Measurements from ENCODE around the gene TUFM. TPM values are rescaled to one million over a fixed set of nuclear protein-coding genes. Genes with fewer than 3 reads are reported as not detected.
"Not testable (repeated sequence)": the region's sequence is repeated elsewhere in the genome, so short reads cannot be mapped to it uniquely, and the experiment has no call there.

The TUFM gene
- total RNA-seq, 1 donor from 2014 or later = 144 TPM

DNA sequence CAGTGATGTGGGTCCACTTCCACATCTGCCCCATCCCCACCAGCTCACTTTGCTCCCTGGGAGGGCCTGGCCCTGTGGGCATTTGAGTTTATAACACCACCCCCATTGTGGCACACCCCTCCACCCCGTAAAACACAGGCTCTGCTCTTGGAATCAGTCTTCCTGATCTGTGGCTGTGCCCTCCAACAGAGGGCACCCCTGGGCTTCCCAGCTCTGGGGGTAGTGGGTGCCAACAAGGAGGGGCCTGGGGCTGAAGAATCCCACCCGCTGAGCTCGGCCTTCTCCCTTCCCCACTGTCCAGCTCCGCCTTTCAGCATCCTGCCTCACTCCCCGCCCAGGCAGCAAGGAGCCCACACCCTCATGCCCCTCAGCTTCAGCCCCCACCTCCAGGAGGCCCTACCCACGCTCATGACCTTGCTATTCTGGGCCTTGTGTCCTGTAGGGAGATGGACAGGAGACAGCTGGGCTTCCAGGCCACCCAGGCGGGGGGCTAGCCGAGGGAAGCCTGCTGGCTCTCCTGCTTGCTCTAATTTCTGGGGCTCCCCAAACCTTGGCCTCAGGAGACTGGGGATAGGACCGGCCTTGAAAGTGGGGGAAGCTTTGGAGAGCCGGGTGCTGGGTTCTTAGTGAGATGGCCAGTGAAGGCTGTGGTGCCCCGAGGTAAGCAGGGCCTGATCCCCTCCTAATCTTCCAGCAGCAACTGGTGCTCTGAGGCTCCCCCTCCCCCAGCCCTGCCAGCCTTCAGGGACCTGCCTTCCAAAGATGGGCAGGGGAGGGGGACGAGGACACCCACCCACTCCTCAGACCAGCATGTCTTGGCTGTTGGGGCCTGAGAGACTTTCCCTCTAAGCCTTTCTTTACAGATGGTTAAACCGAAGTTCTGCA, 29.2 kb upstream of the TUFM start:
- DNase-seq (ENCODE audit: low read depth) = peak; percentile 97

DNA sequence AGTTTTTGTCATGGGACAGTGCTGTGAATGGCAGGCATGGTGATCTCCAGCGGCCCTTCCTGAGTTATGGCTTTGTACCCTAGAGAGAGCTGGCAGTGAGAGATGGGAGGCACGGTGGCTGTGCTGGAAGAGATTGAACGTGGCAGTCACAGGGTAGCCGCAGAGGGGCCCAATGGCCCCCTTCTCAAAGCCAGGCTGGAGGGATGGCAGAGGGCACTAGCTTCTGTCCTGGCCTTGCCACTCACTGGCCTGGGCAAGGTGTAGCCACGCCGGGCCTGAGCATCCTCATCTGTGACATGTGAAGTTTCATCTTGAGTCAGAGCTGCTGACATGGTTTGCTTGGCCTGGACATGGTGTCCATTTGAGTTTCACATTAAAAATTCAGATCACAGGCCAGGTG, 28.3 kb upstream of the TUFM start:
- DNase-seq (ENCODE audit: low read depth) = no peak

GRCh38 chr16:28873543-28874201, 27.5 kb upstream of the TUFM start:
- peak; percentile 18 for DNase-seq (ENCODE audit: low read depth)

DNA sequence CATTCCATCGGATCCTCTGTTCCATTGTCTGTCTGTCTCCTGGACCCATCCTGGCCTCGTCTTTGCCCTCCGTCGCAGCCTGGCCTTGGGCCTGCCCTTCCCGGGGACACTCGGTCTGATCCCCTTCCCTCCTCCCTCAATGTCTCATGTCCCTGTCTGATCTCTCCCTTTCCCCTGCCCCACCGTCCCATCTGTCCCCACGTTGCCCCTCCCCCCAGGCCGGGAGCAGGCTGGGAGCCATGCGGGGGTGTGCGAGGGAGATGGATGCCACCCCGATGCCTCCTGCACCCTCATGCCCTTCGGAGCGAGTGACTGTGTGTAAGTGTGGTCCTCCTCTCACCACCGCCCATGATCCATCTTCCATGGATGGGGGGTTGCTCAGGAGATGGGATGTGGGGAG, 26.8 kb upstream of the TUFM start:
- no peak for DNase-seq (ENCODE audit: low read depth)

DNA sequence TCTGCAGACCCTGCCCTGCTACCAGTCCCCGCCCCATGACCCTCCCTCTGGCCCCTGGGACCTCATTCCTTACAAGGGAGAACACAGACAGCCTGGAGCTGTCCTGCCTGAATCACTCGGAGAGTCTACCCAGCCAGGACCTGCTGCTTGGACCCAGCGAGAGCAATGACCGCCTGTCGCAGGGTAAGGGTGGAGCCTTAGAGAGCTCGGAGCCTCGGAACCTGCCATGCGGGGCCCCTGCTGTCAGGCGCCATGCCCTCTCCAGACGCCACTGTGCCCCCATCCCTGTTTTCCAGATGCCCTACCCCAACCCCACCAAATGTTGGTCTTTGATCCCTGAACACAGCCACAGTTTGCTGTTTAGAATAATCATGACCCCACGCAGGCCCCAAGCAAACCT, 23.1 kb upstream of the TUFM start:
- no peak for DNase-seq (ENCODE audit: low read depth)

GRCh38 chr16:28867646-28868045, 21.5 kb upstream of the TUFM start:
- DNase-seq (ENCODE audit: low read depth) = not testable (repeated sequence)

DNA sequence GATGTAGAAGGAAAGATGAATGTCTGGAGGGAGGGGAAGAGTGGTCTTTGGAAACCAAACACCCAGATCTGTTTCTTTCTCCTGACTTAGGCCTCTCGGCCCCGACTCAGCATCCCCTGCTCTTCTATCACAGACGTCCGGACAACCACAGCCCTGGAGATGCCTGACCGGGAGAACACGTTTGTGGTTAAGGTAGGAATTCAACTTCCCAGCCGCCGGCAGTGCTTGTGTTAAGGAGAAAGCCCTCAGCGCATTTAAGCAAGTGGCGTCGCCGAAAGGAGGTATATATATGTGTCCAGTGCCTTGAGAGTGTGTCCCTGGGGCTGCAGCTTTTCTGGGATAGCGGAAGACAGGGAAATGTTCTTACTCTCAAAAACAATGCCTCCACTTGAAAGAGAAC, 21.1 kb upstream of the TUFM start:
- no peak for DNase-seq (ENCODE audit: low read depth)

DNA sequence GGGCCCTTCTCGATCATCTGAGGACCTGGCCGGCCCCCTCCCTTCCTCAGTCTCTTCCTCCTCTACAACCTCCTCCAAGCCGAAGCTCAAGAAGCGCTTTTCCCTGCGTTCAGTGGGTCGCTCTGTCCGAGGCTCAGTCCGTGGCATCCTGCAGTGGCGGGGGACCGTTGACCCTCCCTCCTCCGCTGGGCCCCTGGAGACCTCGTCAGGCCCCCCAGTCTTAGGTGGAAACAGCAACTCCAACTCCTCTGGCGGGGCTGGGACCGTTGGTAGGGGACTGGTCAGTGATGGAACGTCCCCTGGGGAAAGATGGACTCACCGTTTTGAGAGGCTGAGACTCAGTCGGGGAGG, 20.3 kb upstream of the TUFM start:
- DNase-seq (ENCODE audit: low read depth) = no peak

GRCh38 chr16:28865722-28866453, 19.7 kb upstream of the TUFM start:
- DNase-seq (ENCODE audit: low read depth) = no peak

DNA sequence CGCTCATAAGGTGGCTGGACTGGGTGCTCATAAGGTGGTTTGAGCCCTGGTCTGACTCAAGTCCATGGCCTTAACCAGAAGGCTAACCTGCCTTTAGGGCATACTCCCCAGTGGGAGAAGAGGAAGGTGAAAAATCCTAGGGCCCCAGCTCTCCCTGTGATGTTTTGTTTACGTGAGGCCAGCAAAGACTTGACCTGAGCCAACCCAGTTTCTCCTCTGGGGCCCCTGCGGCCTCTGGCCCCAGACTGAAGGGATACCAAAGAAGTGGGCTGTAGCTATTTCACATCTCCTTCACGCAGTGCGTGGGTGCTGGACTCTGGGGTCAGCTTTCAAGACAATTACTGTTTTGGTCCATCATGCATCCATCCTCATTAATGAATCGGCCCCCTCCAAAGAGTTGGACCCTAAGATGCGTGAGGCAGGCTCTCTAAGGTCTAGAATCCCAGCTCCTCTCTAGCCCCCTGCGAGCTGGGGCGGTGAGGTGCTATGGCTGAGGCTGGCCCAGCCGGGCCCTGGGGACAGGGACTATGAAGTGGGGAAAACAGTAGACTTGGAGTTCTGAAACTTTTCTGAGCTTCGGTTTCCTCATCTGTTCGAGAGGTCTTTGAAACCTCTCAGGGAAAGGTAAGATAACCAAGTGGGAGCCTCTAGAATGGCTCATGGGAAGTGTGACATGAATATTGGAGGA, 19.0 kb upstream of the TUFM start:
- no peak for DNase-seq (ENCODE audit: low read depth)

- peak; percentile 41 for DNase-seq (ENCODE audit: low read depth)
Measured at GRCh38 chr16:28863929-28864793, 18.0 kb upstream of the TUFM start.

DNA sequence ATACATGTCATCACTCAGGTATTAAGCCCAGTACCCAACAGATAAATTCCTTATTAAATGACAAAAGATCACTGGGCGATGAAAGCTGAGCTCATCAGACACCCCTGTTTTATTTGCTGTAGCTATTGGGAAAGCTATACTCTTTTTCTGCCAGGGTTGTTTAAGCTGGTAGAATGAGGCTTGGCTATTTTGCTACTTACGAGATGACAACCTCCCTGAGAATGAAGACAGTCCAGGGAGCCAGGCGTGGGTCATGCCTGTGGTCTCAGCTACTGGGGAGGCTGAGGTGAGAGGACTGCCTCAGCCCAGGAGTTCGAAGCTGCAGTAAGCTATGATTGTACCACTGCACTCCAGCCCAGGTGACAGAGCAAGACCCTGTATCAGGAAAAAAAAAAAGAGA, 13.2 kb upstream of the TUFM start:
- peak; percentile 3 for DNase-seq (ENCODE audit: low read depth)

DNA sequence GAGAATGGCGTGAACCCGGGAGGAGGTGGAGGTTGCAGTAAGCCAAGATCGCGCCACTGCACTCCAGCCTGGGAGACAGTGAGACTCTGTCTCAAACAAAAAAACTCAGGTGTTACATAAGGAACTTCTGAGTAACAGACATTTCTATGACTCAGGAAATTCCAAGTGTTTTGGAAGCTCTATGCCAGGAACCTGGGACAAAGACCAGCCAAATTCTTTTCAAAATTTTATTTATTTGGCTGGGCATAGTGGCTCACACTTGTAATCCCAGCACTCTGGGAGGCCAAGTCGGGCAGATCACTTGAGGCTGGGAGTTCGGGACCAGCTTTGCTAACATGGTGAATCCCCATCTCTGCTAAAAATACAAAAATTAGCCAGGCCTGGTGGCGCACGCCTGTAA, 12.3 kb upstream of the TUFM start:
- no peak for DNase-seq (ENCODE audit: low read depth)

DNA sequence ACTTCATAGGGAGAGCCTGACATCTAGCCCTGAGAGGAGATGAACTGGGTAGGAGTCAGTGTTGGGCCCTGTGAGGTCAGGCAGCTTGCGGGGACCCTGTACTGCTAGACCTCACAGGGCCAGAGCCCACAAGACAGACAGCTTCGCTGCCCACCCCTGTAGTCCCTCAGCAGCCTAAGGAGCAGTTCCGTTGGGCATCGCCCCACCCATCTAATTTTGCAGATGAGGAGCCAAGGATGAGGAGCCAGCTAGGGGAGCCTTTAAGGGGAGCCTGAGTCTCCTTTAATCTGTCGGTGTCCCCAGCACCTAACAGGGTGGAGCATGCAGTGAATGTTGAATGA, 755 bp upstream of the TUFM start:
- no peak for DNase-seq (ENCODE audit: low read depth)

GRCh38 chr16:28845761-28846079, 428 bp downstream of the TUFM start:
- DNase-seq (ENCODE audit: low read depth) = no peak

DNA sequence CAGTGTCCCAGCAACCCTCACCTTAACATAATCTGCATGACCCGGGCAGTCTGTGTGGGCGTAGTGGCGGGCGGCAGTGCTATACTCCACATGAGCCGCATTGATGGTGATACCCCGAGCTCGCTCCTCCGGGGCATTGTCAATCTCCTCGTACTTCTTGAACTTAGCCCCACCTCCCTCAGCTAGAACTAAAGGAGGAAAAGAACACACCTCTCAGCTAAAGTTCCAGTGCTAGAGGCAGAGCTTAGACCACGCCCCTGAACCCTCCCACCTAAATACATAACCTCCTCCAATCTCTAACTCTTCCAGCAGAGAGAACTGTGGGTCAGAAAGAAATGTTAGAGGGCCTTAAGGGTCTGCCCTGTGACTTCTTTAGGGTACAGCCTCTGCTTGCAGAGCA, 855 bp downstream of the TUFM start:
- DNase-seq (ENCODE audit: low read depth) = peak; percentile 15

DNA sequence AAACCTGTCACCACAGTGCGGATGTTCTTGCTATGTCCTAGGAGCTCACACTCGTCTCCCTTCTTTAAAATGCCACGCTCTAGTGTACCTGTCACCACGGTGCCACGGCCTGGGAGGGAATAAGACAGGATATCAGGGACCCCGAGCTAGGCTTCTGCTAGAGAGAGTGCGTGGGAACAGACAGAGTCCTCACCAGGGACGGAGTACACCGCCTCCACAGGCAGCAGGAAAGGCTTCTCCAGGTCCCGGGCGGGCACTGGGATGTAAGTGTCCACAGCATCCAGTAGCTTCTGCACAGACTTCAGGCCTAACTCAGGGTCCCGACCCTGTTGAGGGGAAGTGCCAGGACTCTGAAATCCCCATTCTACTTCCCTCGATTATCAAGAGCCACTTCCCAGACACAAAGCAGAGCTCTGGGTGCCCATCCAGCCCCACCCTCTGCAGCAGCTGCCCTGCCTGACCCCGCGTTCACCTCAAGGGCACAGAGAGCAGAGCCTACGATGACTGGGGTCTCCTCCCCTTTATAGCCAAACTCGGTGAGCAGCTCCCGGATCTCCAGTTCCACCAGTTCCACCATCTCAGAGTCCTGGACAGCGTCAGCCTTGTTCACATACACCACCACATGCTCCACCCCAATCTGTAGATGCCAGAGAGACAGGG, 1.8 kb downstream of the TUFM start:
- DNase-seq (ENCODE audit: low read depth) = no peak

DNA sequence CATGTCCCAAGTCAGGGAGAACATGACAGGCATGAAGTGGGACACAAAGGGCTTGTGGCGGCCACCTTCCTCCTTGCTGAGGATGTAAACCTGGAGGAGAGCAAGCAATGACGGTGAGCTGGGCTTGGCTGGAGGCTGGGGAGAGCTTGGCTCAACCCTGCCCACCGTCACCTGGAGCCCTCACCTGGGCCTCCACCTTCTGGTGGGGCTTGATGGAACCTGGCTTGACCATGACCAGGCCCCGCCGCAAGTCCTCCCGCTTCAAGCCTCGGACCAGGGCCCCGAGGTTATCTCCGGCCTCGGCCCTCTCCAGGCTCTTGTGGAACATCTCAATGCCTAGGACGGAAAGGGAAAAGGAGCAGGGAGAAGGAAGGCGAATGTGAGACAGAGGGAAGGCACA, 2.4 kb downstream of the TUFM start:
- DNase-seq (ENCODE audit: low read depth) = no peak

- no peak for DNase-seq (ENCODE audit: low read depth)
Measured at GRCh38 chr16:28842696-28843095, 3.5 kb downstream of the TUFM start.

DNA sequence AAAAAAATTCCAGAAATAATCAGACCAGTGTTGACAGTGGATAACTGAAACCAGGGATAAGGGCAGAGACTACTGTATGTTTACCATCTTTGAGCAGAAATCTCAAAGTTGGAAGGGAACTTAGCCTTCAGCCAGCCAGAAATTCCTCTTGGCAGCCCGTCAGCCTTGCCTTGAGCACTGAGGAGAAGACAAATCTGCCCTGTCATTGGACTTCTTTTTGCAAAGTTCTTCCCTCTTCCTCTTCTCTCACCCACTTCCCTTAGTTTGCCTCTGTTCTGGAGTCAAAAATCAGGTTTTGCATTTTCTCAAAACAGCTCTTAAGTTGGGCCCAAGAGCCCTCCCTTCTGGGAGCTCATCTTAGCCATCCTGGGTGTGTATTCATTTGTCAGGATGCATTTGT, 6.2 kb downstream of the TUFM start:
- DNase-seq (ENCODE audit: low read depth) = no peak

Measured in myocyte (in vitro differentiated cells).